GM18907 (cell line): ENCODE results near the gene VSIG10.
A peak's percentile ranks its signal among the peaks of the same experiment; 100 is the strongest.
"Not testable (repeated sequence)": the region's sequence is repeated elsewhere in the genome, so short reads cannot be mapped to it uniquely, and the experiment has no call there.

Experiments used
- ATAC-seq: cut with Tn5 transposase; IDR thresholded peaks from one replicate; pipeline ENCODE4 v1.9.1; 2021; ENCODE audit warnings: mild to moderate bottlenecking, moderate library complexity; ENCODE audit not compliant: unreplicated experiment

VSIG10 gene

GRCh38 chr12:118034429-118035189, 69.2 kb downstream of the VSIG10 start:
- no peak for ATAC-seq

- ATAC-seq = no peak
These were observed 69.9 kb downstream of the VSIG10 start for GRCh38 chr12:118033902-118034301.

DNA sequence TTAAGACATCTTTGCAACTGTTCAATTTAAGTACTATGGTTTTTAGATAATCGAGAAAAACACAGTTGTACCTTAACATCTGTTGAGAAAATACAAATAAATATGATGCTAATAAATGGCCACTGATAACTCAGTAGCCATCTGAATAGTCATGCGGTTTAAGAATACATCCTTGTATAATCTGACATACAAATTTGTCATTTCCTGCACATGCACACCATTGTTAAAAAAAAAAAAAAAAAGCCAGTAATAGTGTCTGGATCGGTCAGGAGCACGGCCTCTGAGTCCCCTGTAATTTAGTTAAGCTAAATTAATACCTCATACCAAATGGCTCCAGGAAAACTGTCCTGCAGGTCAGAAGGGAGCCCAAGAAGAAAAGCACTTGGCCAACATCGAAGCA, 70.5 kb downstream of the VSIG10 start:
- no peak for ATAC-seq

DNA sequence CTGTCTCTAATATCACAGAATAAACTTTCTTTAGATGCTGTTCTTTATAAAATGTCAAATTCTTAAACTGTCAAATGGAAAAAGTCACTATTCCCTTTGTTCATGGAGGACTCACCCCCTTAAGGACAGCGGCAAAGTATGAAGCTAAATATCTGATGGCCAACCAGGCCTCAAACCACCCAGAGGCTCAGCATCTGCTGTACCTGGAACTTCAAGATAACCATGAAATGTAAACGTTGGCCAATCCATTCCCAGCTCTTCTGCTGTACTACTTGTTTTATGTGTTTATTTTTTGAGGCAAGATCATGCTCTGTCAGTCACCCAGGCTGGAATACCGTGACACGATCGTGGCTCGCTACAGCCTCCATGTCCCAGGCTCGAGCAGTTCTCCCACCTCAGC, 71.6 kb downstream of the VSIG10 start:
- ATAC-seq = no peak

GRCh38 chr12:118029166-118029565, 74.6 kb downstream of the VSIG10 start:
- ATAC-seq = no peak

DNA sequence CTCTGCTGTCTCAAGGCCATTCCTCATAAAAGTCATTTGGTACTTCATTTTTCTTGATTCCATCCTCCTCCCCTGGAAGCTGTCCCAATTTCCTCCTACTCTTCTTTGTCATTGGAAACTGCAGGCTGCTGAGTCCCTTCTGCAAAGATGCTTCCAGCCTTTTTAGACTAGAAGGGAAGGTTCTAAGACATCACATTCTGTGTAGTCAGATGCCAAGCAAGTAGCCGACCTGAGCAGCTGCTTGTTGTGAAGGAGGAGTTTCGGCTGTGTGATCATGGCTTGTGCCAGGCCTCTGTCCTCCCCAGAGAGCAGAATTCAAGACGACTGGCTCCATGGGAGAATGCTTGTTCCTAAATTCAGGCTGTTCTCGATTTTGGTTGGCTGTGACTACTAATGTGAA, 78.6 kb downstream of the VSIG10 start:
- no peak for ATAC-seq

- no peak for ATAC-seq
These were observed 80.4 kb downstream of the VSIG10 start for GRCh38 chr12:118023301-118023860.

GRCh38 chr12:118022728-118023109, 81.1 kb downstream of the VSIG10 start:
- ATAC-seq = no peak

- ATAC-seq = not testable (repeated sequence)
These were observed 81.6 kb downstream of the VSIG10 start for GRCh38 chr12:118022097-118022727.

DNA sequence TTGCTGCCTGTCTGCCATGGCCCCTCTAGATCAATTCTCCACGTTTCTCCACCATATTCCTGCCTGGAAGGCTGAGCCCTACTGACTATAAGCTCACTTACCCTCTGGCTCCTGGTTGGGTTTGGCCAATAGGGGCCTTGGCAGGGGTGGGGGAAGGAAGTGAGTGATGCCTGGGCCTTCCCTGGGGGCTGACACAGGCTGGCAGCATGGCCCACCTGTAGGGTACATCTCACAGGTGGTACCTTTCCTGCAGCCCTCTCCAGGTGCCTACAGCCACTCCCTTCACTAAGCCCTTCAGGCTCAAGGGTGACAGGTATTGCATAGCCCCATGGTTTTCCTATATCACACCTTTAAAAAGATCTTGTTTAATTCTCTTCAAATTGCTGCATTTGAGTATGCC, 83.8 kb downstream of the VSIG10 start:
- ATAC-seq = no peak

DNA sequence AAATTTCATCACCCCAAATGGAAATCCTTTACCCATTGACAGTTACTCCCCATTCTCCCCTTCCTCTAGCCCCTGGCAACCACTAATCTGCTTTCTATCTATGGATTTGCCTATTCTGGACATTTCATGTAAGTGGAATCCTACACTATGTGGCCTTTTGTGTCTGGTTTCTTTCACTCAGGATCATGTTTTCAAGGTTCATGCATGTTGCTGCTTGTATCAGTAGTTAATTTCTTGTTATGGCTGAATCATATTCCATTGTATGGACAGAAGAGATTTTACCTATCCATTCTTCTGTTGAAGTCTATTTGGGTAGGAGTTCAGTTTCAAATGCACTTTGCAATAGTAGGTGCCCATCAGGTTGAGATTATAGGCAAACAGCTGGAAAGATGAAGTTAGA, 85.9 kb downstream of the VSIG10 start:
- no peak for ATAC-seq

DNA sequence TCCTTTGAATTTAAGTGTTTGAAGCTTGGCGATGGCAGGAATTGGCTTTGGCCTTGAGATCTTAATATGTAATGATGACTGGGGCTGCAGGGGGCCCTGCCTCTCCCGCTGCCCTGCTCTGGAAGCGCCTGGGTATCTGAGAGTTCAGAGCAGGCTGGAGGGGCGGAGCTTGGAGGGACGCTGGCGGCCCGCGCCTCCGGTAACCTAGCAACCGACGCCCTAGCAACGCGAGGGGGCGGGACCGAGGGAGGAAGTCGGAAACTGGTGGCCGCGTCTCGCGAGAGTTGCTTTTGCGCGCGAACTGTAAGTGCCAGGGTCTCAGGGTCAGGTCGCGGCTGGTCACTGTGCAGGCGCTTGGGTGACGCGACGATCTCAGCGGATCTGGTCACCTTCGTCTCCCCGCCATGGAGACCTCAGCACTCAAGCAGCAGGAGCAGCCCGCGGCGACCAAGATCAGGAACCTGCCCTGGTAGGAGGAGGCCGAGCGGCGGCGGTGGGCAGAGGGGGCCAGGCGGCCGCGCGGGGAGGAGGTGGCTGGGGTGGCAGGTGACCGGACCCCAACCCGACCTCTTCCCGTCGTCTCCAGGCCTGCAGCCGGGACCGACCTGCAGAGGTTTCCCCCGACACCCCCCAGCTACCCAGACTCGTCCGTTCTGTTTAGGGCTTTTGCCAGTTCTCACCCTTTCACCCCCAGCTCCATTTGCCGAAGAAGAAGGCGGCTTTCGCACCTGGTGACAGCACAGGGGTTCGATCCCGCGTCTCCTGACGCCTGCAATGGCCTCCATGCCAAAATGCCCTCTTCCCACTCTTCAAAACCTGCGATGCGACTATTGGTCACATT, 87.2 kb downstream of the VSIG10 start, which contains the start of gene RFC5:
Gene RFC5 (plus strand): TSS at position 280 of the 841 bp plus-strand sequence. CDS start 125 bp downstream, at position 405.
- ATAC-seq = peak; percentile 96

DNA sequence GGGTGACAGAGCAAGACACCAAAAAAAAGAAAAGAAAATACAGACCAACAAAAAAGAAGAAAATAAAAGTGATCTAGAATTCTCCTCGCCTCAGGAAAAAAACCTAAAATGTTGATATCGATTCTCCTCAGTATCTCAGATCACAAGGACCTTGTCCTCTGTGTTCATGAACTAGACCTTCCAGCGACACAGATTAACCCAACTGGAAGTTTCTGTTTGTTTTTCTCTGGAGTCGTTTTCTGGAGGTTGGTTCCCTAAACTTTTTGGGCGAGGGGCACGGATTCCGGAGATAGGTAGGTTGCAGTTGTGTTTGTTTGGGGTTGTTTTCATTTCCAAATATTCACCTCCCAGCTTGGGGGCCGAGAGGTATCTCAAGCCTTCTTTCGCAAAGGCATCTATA, 87.9 kb downstream of the VSIG10 start:
- no peak for ATAC-seq

DNA sequence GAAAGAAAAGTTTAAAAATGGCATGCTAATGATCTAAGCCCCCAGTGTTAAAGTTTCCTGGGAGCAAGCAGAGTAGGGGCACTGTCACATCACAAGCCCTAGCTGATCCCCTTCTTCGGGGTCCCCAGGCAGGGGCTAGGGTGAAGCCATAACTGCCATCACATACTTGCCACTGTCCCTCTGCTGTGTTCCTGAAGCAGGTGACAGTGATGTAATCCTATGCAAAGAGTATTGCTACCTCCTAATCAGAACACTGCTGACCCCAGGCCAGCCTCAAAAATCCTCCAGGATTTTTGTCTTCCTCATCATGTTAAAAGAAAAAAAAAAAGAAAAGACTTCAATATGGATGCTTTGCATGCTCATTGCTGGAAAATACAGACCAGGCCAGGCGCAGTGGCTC, 88.5 kb downstream of the VSIG10 start:
- ATAC-seq = no peak
